Body of pancreas (tissue), 4 donors: ENCODE measurements around the gene PEPD. TPM values are rescaled to one million over a fixed set of nuclear protein-coding genes. Genes with fewer than 3 reads are reported as not detected.

Source experiments
- ATAC-seq: fragments of 150-250 bp; one replicate; pipeline ENCODE4 v1.9.1; 2016
- DNase-seq, 4 donors: peaks; one replicate each; pipeline ENCODE4 v3.0.0-alpha.2; 2019
- H3K27ac ChIP-seq, 4 donors: fragments of 200-600 bp; sonication (generic); 1 replicate in 3 of 4; 2 replicates in 1 of 4; pipeline versions ENCODE4 v1.5.1 to v1.6.1; 2016 to 2019; ENCODE audit warnings: mild to moderate bottlenecking in 1 of 4, mixed read lengths in 1 of 4, moderate library complexity in 1 of 4
- H3K27me3 ChIP-seq, 2 donors: fragments of 200-600 bp; sonication (generic); one replicate each; pipeline ENCODE4 v1.6.0; 2016; ENCODE audit warnings: mild to moderate bottlenecking in 1 of 2
- H3K36me3 ChIP-seq, 2 donors: fragments of 200-600 bp; sonication (generic); replicated peaks in 1 of 2; 2 replicates each; pipeline ENCODE4 v1.5.1; 2016; ENCODE audit warnings: low read depth in 2 of 2; ENCODE audit not compliant: insufficient read depth in 1 of 2
- H3K4me1 ChIP-seq: fragments of 200-600 bp; sonication (generic); one replicate; pipeline ENCODE4 v1.6.0; 2016
- H3K4me3 ChIP-seq, 2 donors: fragments of 200-600 bp; sonication (generic); 1 replicate in 1 of 2; 2 replicates in 1 of 2; pipeline ENCODE4 v1.5.1; 2016 to 2019
- H3K9me3 ChIP-seq, 3 donors: fragments of 200-600 bp; sonication (generic); 1 replicate in 2 of 3; 2 replicates in 1 of 3; pipeline ENCODE4 v1.5.1; 2016
- CTCF ChIP-seq, 7 experiments: fragments of 450-650 bp in 4 of 7; fragments of 200-600 bp in 3 of 7; sonication (generic) in 3 of 7; IDR thresholded peaks; one replicate each; pipeline ENCODE4 v1.5.1; 2016 to 2019; ENCODE audit warnings: antibody characterized with exemption in 7 of 7
- POLR2A ChIP-seq, 3 donors: fragments of 450-650 bp; IDR thresholded peaks; one replicate each; pipeline ENCODE4 v1.6.1; 2016; ENCODE audit warnings: antibody characterized with exemption in 3 of 3, mild to moderate bottlenecking in 2 of 3
- WGBS, 2 donors: methylation state at CpG; one replicate each; pipeline ENCODE4 v1.1.5; 2017; 5-methylcytosine and 5-hydroxymethylcytosine counted together
- intact Hi-C: fragments of 100-400 bp; cut with DNase I; formaldehyde crosslinking; loops from one replicate; pipeline ENCODE4 v1.15.1; 2023
- total RNA-seq, 2 donors: library from RNA; depleted of rRNA; stranded (reverse); fragments of >200 nt; gene quantifications; one replicate each; pipeline ENCODE4 v1.1.0, GENCODE V29; 2016

Gene PEPD
- total RNA-seq, 2 donors from 2014 or later: 33.2 to 54.7 TPM

- DNase-seq (no peak), ATAC-seq (no peak)
- intact Hi-C loops: no loop called here
- Histone ChIP-seq H3K4me1 (no peaks in the 10 kb centered on the region), H3K27me3 (no peaks in the 10 kb centered on the region), H3K4me3 (no peak overlapping the region), H3K9me3 (no peaks in the 10 kb centered on the region), H3K36me3 (no peaks in the 10 kb centered on the region), H3K27ac (no peak overlapping the region)
- no peak for TF ChIP-seq POLR2A (IDR thresholded peaks at IDR 0.05)
- no peak for TF ChIP-seq CTCF (IDR thresholded peaks at IDR 0.05)
- 87 to 94% methylated on average over 10 of the region's 10 CpGs for WGBS, 2 donors
These were observed 43.8 kb downstream of the PEPD start for GRCh38 chr19:33477781-33478180.

DNA sequence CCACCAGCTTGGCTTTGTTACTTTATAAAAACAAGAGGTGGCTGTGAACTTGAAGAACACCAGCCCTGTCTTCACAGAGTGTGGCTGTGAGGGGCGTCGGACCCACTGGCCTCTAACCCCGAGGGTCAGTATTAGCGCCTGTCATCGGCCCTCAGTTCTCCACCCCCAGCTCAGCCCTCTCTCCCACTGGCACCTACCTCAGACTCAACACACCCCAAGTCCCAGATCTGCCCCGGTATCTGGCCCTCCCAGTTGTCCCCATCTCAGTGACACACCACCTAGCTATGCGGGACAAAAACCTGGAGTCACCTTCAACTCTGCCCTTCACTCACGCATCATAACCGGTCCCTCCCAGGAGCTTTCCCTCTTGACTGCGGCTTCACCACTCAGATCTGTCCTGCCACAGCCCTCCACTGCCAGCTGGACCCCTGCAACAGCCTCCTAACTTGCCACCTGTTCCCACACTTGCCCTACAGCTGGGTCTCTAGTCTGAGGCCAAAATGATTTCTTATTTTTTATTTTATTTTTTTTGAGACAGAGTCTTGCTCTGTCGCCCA, 45.4 kb downstream of the PEPD start:
- H3K36me3 ChIP-seq: no peaks in the 10 kb centered on the region
- no peak overlapping the region for H3K4me3 ChIP-seq
- no peak for TF ChIP-seq POLR2A (IDR thresholded peaks at IDR 0.05)
- TF ChIP-seq CTCF (IDR thresholded peaks at IDR 0.05): no peak
- intact Hi-C loops: no loop called here
- no peak overlapping the region for H3K27ac ChIP-seq
- H3K4me1 ChIP-seq: no peaks in the 10 kb centered on the region
- 95 to 96% methylated on average over 11 of the region's 11 CpGs for WGBS, 2 donors
- ATAC-seq (no peak), DNase-seq (no peak)
- H3K27me3 ChIP-seq: no peaks in the 10 kb centered on the region
- no peaks in the 10 kb centered on the region for H3K9me3 ChIP-seq

- ATAC-seq (no peak), DNase-seq (no peak)
- Histone ChIP-seq H3K9me3 (no peaks in the 10 kb centered on the region), H3K4me1 (no peaks in the 10 kb centered on the region), H3K27me3 (no peaks in the 10 kb centered on the region), H3K27ac (no peak overlapping the region), H3K36me3 (no peaks in the 10 kb centered on the region), H3K4me3 (no peak overlapping the region)
- WGBS, 2 donors: 74 to 84% methylated on average over 6 of the region's 6 CpGs
- TF ChIP-seq POLR2A (IDR thresholded peaks at IDR 0.05) (no peak), CTCF (IDR thresholded peaks at IDR 0.05) (no peak)
- intact Hi-C loops: no loop called here
These were observed 47.8 kb downstream of the PEPD start for GRCh38 chr19:33473653-33474305.

GRCh38 chr19:33472691-33473652, 48.6 kb downstream of the PEPD start:
- no peak for ATAC-seq
- intact Hi-C loops: no loop called here
- no peak for DNase-seq

More at GRCh38 chr19:33472691-33473652, 48.6 kb downstream of the PEPD start:
- H3K4me3 ChIP-seq: no peak overlapping the region
- no peaks in the 10 kb centered on the region for H3K4me1 ChIP-seq
- H3K9me3 ChIP-seq: no peaks in the 10 kb centered on the region
- H3K27me3 ChIP-seq: no peaks in the 10 kb centered on the region
- 76 to 79% methylated on average over 23 of the region's 23 CpGs for WGBS, 2 donors
- H3K36me3 ChIP-seq: no peaks in the 10 kb centered on the region
- no peak overlapping the region for H3K27ac ChIP-seq
- TF ChIP-seq CTCF (IDR thresholded peaks at IDR 0.05) (no peak), POLR2A (IDR thresholded peaks at IDR 0.05) (no peak)
